ENCODE data around the gene KRT81.

DNA sequence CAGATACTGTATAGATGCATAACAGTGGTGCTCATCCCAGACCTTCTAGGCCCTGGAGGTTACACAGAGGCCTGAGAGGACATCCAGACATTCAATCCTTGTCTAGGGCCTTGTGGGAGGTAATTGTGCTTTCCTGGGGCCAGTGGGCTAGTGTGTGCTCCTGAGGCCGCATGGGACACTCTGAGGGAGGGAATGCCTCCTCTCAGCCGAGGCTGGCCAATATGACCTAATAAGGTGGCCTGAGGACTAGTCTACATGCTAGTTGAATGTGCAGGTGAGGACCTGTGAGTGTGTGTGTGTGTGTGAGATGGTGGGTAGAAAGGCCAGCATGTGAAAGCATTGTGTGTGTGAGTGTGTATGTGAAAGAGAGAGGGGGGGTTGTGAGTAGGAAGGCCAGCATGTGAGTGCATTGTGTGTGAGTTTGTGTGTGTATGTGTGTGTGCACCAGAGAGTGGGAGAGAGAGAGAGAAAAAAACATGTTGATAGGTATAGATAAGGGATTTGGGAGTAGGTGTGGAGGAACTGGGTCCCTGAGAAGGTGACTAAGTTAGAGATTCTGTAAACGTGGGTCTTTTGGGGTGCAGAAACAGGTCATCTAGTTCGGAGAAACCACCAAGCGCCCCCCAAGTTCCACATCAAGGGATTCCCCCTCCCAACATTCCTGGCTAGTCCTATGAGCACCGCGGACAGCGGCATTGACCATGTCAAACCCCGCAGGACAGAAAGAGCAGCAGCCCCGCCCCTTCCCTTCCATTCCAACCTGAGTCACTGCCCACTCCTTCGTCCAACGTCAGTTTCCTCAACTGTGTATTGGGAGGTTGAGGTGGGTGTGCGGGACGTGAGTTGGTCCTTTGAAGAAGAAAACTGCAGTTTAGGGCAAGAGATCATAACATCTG is 9.7 kb upstream of the KRT81 start:
- TF ChIP-seq CTCF (IDR thresholded peaks at IDR 0.05) (no peak), POLR2A (IDR thresholded peaks at IDR 0.05) (no peak)
